GM19035 (cell line): ENCODE measurements around the gene PREX1.
"Not testable (repeated sequence)": the region's sequence is repeated elsewhere in the genome, so short reads cannot be mapped to it uniquely, and the experiment has no call there.

ENCODE experiments used
- ATAC-seq: cut with Tn5 transposase; IDR thresholded peaks from one replicate; pipeline ENCODE4 v1.9.1; 2021; ENCODE audit not compliant: unreplicated experiment

Gene PREX1

DNA sequence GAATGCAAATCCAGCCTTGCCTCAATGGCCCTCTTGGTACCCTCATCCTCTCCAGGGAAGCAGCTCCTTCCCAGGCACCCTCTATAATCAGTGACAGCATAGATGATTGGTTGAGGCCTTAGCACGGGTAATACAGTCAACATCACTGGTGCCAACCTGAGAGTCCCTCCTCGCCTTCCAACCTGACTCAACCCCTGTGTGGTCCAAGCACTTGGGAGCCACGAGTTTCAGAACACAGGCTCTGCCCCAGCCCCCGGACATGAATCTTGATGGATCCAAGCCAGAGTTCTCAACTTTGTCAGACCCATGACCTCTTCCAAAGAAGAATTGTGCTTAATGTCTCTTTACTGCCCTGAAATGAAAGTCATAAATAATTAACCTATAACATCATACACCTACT is 213.9 kb downstream of the PREX1 start:
- ATAC-seq, result no peak

DNA sequence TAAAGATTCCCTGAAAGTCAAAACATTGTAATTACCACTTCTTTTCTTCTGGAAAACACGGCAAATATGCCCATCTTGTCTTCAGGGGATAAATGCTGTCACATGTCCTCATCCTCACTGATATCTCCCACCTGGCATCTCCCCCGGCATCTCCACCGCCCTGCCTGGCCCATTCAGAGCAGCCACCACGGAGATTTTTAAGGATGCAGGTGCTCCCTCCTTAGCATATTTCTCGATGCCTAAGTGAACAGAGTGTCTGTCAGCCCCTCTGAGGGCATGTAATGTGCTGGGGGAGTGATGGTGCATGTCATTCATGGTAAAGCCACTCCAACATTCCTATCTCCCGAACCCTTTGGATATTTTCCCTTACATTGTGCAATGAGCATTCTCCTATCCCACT is 215.5 kb downstream of the PREX1 start:
- ATAC-seq, result no peak

DNA sequence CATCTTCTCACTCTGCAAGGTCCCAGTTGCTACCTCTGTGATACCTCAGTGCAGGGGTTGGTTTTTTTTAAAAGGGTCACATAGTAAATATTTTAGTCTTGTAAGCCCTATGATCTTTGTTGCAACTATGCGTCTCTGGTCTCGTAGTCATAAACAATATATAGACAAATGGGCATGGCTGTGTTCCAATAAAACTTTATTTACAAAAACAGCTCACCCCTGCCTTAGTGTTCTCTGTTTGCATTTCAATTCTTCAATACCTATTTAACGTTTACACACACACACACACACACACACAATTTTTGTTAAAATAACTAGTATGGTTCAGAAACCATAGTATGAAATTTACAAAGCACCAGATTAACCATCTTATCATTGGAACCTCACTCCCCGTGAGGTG is 216.8 kb downstream of the PREX1 start:
- no peak for ATAC-seq

DNA sequence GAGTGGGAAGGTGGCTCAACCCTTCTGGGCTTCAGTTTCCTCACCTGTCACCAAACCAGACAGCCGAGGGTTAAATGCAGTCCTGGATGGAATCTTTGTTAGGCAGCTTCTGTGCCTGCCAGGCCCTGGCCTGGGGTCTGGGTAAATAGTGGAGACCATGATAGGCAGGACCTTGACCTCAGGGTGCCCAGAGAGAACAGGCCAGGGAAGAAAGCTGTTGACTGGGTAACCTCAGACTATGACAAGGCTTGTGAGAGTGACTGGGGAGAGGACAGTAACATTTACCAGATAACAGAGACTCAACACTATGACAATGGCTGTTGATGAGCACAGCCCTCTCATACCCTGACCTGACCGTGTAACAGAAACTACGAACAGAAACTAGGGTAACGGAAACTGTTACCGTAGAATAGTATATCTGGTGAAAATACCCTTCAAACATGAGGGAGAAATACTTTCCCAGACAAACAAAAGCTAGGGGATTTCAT is 218.3 kb downstream of the PREX1 start:
- ATAC-seq, result peak; percentile 83

DNA sequence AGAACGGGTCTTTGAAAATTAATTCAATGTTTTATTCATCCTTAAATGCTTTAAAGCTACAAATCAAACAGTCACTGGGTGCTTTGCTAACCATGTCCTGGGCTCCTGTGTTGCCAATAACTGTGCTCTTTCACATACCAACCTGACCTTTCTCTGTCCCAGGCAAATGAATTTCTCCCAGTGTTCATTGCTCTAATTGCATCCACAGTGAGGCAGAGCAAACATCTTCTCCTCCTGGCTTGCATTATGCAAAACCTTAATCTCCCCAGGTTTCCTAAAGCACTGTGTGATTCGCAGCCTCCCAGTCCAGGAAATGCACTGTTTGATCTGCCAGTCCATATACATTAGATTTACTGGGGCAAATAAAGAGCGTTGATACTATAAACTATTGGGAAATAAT is 219.0 kb downstream of the PREX1 start:
- ATAC-seq, result no peak

DNA sequence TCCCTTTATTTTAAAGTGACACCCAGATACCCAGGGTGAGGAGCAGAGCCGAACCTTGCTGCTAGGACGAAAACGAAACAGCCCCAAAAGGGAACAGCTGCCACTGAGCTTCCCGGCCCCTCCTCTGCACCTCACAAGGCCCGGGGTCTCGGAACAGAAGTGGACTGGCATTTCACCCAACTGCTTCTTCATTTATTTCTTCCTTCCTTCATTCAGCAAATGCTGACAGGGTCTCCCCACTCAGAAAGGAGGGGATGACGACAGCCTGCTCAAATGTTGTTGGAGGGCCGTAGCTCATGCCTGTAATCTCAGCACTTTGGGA is 220.3 kb downstream of the PREX1 start:
- no peak for ATAC-seq

DNA sequence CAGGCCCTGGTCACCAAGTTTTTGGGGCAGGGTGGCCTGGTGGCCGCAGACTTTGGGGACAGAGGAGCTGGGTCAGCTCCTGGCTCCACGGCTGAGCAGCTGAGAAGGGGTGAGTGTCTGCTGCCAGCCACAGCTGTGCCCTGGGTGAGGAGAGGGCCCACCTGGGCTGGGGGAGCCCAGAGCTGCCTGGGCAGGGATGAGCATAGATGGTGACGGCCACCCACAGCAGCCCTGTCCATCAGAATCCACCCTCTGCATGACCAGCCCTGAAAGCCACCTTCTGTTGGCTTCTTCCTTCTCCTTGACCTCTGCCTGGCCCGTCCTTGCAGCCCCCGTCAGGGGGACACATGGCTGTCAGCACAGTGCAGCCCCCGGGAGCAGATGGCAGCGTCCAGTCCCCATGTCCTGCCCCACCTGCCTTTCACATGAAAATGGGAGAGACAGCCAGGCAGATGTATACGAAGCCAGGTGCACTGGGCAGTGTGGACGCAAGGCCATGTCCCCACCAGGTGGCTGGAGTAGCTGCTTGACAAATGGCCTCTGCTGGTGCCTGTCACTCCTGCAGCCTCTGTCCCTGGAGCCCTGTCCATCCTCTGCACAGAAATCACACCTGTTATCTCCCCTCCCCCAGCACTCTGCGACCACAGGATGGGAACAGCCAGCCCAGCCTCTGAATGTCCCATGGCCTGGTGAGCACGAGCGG is 220.8 kb downstream of the PREX1 start:
- no peak for ATAC-seq

DNA sequence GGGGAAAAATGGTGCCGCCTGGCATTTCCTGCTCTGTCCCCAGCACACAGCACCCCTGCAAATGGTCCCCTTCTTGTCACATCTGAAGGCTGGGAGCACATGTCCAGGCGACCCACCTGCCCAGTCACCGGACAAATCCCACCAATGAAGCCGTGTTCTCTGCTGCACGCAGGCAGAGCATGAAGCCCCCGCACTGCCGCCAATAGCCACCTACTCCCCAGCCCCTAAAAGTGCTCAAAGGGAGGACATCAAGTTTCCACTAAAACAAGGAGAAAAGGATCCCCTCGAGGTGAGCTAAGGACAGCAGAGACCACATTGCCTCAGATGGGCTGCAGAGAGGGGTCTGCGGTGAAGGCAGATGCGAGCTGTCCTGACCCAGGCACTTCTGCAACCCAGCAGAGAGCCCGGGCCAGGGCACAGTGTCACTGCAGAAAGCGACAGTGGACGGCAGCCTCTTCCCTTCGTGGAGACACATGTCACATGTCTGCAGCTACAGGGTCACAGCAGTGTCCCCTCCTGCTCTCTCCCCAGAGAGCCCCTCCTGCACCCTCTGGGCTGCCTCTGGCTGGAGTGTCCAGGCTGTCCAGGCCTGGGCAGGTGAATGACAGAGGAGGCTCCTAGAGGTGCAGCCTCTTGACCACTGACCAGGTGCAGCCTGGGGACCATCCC is 221.5 kb downstream of the PREX1 start:
- no peak for ATAC-seq

DNA sequence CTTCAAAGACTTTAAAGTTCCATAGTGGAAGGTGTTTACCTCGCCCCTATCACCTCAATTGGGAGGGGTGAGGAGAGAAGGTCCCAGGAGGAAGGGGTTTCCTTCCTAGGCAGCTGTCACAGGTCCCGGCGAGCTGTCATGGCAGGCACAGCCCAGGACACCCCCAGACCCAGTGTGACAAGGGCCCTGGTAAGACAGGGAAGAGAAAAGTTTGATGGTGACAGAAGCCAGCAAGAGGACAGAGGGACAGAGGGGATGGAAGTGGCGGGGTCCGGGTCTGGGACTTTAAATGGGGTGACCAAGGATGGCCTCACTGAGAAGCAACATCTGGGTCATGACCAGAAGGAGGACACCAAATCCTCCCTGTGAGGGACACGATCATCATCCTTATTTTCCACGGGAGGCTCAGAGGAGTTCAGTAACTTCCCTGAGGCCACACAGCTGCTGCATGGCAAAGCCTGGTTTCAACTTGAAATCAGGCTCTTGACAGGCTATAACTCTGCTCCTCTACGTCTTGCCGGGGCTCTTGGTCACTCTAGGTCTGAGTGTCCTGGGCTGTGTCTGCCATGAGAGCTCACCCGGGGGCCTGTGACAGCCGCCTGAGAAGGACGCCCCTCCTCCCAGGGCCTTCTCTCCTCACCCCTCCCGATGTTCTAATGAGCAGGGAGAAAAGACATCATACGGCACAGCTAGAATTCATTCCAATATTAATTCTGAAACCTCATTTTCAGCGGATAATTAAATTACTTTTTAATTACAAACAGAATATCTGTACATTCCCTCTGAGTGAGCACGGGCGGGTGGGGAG is 222.2 kb downstream of the PREX1 start:
- no peak for ATAC-seq

DNA sequence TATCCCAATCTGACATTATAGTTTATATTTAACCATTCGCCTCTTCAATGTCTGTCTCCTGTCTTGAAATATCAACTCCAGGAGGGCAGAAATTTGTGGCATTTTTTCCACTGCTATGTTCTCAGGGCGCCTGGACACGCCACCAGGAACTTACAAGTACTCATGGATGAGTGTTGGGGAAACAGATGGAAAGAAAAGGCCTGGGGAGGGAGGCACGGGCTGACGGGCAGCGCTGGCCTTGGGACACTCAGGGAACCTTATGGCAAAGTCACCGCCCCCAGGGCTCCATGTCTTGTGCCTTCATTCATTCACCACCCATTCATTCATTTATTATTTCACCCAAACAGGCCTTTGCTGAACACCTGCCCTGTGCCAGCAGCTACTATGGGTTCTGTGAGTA is 222.9 kb downstream of the PREX1 start:
- ATAC-seq, result no peak

DNA sequence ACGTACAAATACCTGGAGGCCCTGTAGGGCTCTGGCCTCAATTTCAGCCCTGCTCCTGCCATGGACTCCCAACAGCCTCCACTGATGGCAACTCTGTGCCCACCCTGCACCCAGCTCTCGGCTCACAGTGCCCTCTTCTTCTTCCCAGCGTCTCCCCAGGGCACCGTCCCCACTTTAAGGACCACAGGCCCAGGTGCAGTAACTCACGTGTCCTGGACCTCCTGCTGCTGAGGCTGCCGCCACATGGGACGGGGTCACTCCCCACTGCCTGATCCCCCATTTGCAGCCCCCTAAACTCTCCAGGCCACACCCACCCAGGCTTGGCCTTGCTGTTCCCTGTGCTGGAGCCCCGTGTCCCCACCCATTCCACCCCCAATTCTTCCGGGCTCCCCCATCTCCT is 223.4 kb downstream of the PREX1 start:
- no peak for ATAC-seq

DNA sequence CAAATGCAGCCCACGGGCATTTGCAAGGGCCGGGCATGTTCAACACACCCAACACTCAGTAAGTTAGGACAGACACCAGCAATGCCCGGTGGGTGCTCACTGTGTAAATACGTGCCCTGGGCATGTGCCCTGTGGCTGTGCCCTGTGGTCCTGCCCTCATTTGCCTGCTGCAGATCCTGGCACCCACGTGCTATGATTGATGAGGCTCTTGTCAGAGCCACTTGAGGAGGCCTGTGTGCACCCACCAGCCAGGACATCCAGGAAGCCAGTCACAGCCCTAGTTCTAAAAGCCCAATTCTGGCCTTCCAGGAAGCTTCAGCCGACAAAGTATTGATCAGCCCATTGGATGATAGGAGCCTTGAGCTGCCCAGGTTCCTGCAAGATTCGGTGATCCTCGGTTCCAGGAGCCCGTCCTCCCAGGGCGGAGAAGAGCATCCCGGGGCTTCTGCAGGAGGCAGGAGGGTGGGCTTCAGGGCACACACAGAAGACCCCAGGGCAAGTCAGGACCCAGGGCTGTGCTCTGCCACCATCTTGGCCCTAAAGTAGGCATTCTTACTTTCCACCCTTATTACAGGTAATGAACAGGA is 223.9 kb downstream of the PREX1 start:
- no peak for ATAC-seq

DNA sequence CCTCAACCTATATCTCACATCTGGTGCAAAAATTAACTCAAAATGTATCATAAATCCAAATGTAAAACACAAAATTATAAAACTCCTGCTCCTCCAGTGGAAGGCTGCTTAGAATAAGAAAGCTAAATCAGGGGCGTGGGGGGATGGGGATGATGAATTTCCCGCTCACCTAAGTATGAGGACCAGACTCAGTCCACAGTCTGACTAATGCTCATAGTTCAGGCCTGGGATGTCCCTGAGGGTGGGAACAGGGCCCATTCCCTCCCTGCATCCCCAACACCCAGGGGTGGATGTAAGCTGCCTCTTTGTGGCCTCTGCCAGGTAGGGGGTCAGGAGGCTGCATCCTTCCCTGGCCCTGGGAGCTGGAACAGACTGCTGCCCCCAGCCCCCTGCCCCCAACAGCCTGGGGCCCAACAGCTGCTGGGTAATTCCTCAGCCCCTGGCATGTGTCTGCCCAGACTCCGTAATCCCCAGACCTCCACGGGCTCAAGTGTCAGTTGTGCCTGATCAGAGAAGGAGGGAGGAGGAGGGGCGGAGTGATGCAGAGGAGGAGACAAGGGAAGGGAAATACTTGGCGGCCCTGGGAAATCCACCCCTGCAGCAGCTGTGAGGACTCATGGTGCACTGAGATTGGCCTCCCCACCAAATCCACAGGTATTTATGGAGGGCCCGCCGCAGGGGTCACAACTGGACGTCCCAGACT is 224.5 kb downstream of the PREX1 start:
- ATAC-seq, result no peak

DNA sequence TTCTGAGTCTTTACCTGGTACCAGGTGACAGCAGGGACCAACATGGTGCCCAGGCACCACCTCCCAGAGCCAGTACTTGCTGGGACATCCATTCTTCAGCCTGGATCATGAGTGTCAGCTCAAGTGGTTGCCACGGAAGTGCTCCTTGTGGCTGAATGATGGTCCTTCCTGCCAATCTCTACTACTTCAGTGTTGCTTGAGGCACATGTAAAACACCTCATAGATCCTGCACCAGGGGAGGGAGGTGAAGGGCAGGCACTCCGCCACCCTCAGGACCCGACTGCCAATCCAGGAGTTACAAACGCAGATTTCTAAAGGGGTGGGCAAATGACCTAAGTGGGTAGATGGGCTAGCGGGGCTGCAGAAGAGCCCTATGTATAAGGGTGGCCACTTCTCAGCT is 226.0 kb downstream of the PREX1 start:
- ATAC-seq, result no peak

DNA sequence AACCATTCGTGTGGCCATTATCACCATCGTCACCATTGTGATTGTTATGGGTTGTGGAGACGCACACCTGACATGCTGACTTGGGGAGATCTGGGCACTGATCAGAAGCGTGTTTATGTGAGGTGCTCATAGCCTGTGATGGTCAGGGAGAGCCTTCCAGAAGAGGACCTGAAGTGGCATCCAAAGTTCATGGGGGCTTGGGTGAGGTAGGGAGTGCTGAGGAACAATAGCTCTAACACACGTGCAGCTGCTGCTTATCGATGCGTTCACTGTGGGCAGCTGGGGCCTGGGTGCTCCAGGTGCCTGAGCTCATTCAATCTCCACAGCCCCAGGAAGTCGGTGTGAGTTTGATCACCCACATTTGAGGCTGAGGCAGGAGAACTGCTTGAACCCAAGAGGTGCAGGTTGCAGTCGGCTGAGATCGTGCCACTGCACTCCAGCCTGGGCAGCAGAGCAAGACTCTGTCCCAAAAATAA is 227.3 kb downstream of the PREX1 start:
- ATAC-seq, result no peak

DNA sequence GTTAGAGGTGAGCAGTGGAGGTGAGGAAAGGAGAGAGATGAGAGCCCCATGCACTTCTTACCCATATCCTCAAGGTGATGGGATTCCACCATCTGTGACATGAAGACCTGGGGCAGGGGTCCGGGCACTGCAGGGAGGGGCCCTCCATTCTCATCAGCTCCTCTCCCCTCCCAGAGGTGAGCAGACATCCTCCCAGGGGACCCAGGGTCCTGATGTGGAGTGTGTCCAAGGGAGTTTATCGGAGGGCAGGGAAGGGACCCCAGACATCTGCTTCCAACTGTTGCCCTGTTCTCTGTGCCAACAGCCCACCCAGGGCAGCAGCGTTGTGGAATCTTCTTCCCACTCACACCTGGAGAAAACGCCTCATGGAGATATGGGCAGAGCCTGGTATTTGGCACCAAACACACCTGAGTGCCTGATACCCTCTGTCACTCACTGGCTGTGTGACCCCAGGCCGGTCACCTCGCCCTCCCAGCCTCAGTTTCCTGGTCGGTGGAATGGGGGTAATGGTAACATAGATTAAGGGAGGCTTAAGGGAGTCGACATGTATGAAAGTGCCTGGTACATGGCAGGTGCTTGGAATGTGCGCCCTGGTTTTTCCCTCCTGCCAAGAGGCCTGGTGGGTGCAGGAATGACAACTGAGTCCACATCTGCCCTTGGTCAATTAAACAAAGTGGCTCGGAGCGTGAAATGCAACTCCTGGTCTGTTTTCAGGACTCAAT is 227.9 kb downstream of the PREX1 start:
- no peak for ATAC-seq

DNA sequence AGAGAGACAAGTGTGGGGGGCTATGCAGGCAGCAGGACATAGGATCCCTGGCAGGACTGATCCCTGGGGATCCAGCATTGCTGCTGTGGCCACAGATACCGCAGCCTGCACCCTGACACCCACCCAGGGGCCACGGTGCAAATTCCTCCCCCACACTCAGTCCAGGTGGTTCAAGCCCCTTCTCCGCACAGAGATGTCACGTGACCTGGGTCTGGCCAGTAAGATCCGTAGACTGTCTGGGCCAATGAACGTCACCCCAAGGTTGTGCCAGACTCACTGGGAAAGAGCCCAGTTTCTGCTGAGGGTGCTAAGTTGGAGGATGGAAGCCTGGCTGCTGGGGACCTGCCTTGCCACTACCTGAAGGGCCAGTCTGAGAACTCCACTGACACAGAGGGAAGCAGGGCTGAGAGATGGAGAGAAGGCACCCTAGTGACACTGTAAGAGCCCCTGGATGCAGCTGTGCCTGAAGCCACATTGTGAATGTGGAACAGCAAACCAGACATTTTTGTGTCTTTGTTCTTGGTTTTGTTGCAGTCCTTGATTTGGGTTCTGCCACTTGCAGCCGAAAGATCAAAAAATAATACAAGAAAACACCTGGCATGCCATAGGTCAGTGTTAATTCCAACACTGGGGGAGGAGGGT is 228.6 kb downstream of the PREX1 start:
- ATAC-seq, result no peak

DNA sequence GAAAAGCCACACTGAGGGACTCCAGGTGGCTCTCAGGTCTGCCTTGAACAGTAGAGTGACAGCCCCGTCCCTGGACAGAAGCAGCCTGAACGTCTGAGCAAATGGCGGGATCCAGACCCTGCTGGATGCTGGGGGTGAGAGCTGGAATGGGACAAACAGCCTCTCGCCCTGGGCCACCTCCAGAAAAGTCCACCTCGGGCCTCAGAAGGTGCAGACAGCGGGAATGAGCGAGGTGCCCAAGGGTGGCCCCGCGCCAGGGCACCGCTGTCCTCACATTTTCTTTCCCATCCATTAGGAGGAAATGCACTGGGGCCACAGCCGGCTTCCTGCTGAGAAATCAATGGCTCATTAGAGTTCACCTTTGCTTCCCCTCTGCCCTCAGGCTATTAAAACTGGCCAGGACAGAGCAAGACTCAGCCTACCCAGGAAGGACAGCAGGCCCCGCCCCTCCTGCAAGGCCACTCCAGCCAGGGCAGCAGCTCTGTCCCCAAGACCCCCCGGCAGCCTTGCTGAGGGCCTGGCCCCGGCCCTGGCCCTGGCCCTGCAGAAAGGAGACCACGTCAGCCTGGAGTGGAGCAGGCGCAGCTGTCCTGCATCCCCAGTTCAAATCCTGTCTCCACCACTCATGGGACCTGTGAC is 229.4 kb downstream of the PREX1 start:
- ATAC-seq, result not testable (repeated sequence)
